EL (cell line): ENCODE data around the gene POP4.
A peak's percentile ranks its signal among the peaks of the same experiment; 100 is the strongest.

Source experiments
- DNase-seq: peaks from one replicate; pipeline ENCODE4 v3.0.0-alpha.2; 2016

POP4 gene

GRCh38 chr19:29664753-29665214 is 58.7 kb downstream of the POP4 start:
- DNase-seq, result no peak

- DNase-seq, result peak; percentile 79
Observed at GRCh38 chr19:29665215-29665825, 59.2 kb downstream of the POP4 start, which contains the start of gene PLEKHF1. TSS of gene PLEKHF1 (plus strand) at chr19:29665461. CDS start at chr19:29673840, 8,379 bp downstream.

- DNase-seq, result peak; percentile 71
Observed at GRCh38 chr19:29665826-29666577, 59.9 kb downstream of the POP4 start.
